ENCODE measurements around the gene SCAF4.

Gene SCAF4

GRCh38 chr21:31629972-31630711 lies 101.8 kb downstream of the SCAF4 start:
- no peak for DNase-seq

GRCh38 chr21:31624961-31625491 lies 106.9 kb downstream of the SCAF4 start:
- DNase-seq, result no peak

GRCh38 chr21:31624181-31624580 lies 107.7 kb downstream of the SCAF4 start:
- DNase-seq, result no peak

DNA sequence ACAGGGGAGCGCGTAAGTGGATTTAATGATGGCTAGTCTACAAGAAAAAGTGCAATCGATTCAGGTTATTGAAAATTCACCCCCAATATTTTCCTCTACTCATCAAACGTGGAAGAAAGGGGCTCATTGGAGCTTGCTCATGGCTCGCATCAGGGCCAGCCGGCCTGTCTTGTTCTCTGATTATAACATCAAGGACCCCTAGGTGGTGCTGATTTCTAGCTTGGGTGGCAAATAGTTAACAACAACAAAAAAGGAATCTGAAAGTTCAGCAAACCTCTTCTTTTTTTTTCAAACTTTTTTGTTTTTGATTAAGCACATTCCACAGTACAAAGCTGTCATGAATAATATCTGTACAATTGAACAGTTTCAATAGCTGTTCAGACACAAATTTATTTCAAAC lies 108.3 kb downstream of the SCAF4 start:
- DNase-seq, result no peak

DNA sequence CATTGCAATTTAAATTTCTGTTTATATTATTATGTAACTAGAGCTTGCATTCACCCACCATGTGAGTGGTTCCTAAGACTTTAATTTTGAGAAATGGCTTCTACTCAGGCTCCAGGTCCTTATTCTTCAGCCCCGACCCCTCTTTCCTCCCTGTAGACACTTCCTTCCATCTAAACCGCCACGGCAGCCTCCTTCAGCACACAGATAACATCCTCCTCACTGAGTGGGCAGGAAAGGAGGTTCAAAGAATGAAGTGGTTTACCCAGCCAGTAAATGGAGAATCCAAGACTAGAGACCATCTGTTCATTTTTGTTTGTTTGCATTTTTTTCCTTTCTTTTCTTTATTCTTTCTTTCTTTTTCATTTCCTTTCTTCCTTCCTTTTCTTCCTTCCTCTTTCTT lies 109.5 kb downstream of the SCAF4 start:
- no peak for DNase-seq

Measured in femur (tissue), 1 donor.